ENCODE results near the gene PRKCQ. TPM values are rescaled to one million over a fixed set of nuclear protein-coding genes. Genes with fewer than 3 reads are reported as not detected.

Gene PRKCQ
- total RNA-seq, 3 donors from 2014 or later = 0.64 to 1.8 (median 0.98) TPM

- no peaks in the 10 kb centered on the region for H3K9me3 ChIP-seq
- H3K27ac ChIP-seq = no peak overlapping the region
- no peak for DNase-seq (ENCODE audit: low spot score in 2 of 2)
- no peaks in the 10 kb centered on the region for H3K27me3 ChIP-seq
- no peak overlapping the region for H3K4me3 ChIP-seq
- intact Hi-C loops (cut with DNase I; ENCODE audit: low total_unique reads) = no loop called here
- H3K4me1 ChIP-seq = no peaks in the 10 kb centered on the region
- TF ChIP-seq CTCF (IDR thresholded peaks at IDR 0.05) (no peak), POLR2A (IDR thresholded peaks at IDR 0.05) (no peak)
- no peaks in the 10 kb centered on the region for H3K36me3 ChIP-seq
Measured at GRCh38 chr10:6536102-6536501, 44.0 kb downstream of the PRKCQ start.

GRCh38 chr10:6535156-6535764, 44.8 kb downstream of the PRKCQ start:
- intact Hi-C loops (cut with DNase I; ENCODE audit: low total_unique reads) = no loop called here
- DNase-seq (ENCODE audit: low spot score in 2 of 2) = no peak
- Histone ChIP-seq H3K4me3 (no peak overlapping the region), H3K27me3 (no peaks in the 10 kb centered on the region), H3K27ac (no peak overlapping the region), H3K9me3 (no peaks in the 10 kb centered on the region), H3K36me3 (no peaks in the 10 kb centered on the region), H3K4me1 (no peaks in the 10 kb centered on the region)
- TF ChIP-seq POLR2A (IDR thresholded peaks at IDR 0.05) (no peak), CTCF (IDR thresholded peaks at IDR 0.05) (no peak), POLR2AphosphoS5 (IDR thresholded peaks at IDR 0.05) (no peak)

- no peak for DNase-seq (ENCODE audit: low spot score in 2 of 2)
- intact Hi-C loops (cut with DNase I; ENCODE audit: low total_unique reads) = no loop called here
- Histone ChIP-seq H3K4me1 (no peaks in the 10 kb centered on the region), H3K9me3 (no peaks in the 10 kb centered on the region), H3K27me3 (no peaks in the 10 kb centered on the region), H3K4me3 (no peak overlapping the region), H3K36me3 (no peaks in the 10 kb centered on the region), H3K27ac (no peak overlapping the region)
- TF ChIP-seq POLR2AphosphoS5 (IDR thresholded peaks at IDR 0.05) (no peak), CTCF (IDR thresholded peaks at IDR 0.05) (no peak), POLR2A (IDR thresholded peaks at IDR 0.05) (no peak)
Measured at GRCh38 chr10:6532321-6532720, 47.8 kb downstream of the PRKCQ start.

- no peak for DNase-seq (ENCODE audit: low spot score in 2 of 2)
- Histone ChIP-seq H3K27ac (no peak overlapping the region), H3K4me3 (no peak overlapping the region), H3K27me3 (no peaks in the 10 kb centered on the region), H3K4me1 (no peaks in the 10 kb centered on the region), H3K9me3 (no peaks in the 10 kb centered on the region), H3K36me3 (no peaks in the 10 kb centered on the region)
- intact Hi-C loops (cut with DNase I; ENCODE audit: low total_unique reads) = no loop called here
- TF ChIP-seq POLR2AphosphoS5 (IDR thresholded peaks at IDR 0.05) = no peak
- no peak for TF ChIP-seq POLR2A (IDR thresholded peaks at IDR 0.05)
- no peak for TF ChIP-seq CTCF (IDR thresholded peaks at IDR 0.05)
Measured at GRCh38 chr10:6530966-6531365, 49.1 kb downstream of the PRKCQ start.

- peak in 1 of 2 donors; percentile 27 for DNase-seq (ENCODE audit: low spot score in 2 of 2)
- Histone ChIP-seq H3K27ac (no peak overlapping the region), H3K4me3 (no peak overlapping the region), H3K27me3 (no peaks in the 10 kb centered on the region), H3K4me1 (no peaks in the 10 kb centered on the region), H3K36me3 (no peaks in the 10 kb centered on the region), H3K9me3 (no peaks in the 10 kb centered on the region)
- TF ChIP-seq CTCF (IDR thresholded peaks at IDR 0.05) (no peak), POLR2A (IDR thresholded peaks at IDR 0.05) (no peak)
- intact Hi-C loops (cut with DNase I; ENCODE audit: low total_unique reads) = no loop called here
Measured at GRCh38 chr10:6530211-6530840, 49.8 kb downstream of the PRKCQ start.

Data from breast epithelium (tissue), 4 donors.